T-helper 9 cell (primary cell): ENCODE data around the gene LBP.
"Not testable (repeated sequence)": the region's sequence is repeated elsewhere in the genome, so short reads cannot be mapped to it uniquely, and the experiment has no call there.

Experiments used
- DNase-seq: peaks from one replicate; pipeline ENCODE4 v3.0.0-alpha.2; 2020

Gene LBP

GRCh38 chr20:38321959-38322598 is 24.2 kb upstream of the LBP start:
- no peak for DNase-seq

DNA sequence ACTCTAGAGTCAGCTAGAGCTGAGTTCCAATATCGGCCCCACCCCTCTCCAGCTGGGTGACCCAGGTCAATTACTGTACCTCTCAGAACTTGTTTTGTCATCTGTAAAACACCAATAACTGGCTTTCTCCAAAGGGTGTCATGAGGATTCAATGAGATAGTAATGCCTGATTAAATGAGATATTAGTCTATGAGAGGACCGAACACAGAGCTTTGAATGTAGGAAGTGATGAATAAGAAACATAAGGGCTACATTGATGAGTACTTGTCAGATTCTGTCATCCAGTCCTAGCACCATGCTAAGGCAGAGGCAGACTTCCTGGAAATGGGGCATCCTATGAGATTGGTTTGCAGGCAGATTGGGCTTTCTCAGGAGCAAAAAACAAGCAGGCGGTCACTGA is 22.1 kb upstream of the LBP start:
- no peak for DNase-seq

- no peak for DNase-seq
Measured at GRCh38 chr20:38325167-38325566, 21.1 kb upstream of the LBP start.

DNA sequence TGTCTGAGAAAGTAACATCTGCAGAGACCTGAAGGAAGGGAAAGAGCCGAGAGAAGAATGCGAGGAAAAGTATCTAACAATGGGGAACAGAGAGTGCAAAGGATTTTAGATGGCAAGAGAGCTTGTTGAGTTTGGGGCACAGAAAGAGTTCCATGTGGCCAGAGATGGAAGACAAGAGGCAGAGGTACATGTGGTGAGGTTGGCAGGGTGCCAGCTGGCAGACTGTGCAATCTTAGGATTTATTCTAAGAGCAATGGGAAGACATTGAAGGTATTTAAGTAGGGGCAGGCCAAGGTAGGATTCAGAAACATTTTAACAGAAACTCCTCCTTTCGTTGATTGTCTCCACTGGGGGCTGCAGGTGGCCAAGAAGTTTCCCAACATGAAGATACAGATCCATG is 20.4 kb upstream of the LBP start:
- no peak for DNase-seq

GRCh38 chr20:38326309-38326708 is 20.0 kb upstream of the LBP start:
- DNase-seq, result no peak

GRCh38 chr20:38330638-38331037 is 15.6 kb upstream of the LBP start:
- DNase-seq, result no peak

DNA sequence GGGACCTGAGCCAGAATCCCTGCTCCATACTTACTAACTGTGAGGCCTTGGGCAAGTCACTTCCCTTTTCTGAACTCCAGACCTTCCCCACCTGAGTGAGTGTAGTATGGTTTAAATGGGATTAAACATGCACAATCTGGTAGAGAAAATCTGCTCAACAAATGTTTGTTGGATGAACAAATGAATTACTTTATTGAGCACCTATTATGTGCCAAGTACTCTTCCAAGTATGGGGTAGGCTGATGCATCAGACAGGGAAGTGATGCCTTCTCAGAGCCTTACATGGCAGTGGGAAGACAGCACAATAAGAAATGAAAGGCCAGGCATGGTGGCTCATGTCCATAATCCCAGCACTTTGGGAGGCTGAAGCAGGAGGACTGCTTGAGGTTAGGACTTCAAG is 15.0 kb upstream of the LBP start:
- DNase-seq, result no peak

DNA sequence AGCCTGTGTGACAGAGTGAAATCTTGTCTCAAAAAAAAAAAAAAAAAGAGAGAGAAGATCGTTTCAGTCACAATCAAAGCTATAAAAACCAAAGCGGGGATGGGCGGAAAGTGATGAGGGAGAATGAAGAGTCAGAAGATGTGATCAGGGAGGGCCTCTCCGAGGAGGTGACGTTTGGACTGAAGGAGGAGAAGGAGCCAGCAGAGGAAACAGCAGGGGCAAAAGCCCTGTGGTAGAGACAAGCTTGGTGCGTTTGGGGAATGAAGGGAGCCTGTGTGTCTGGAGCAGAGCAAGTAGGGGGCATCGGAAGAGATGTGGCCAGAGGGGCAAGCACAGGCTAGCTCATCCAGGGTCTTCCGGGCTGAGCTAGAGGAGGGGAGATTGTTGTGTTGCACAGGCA is 14.5 kb upstream of the LBP start:
- no peak for DNase-seq

- no peak for DNase-seq
Measured at GRCh38 chr20:38334016-38334415, 12.3 kb upstream of the LBP start.

- DNase-seq, result no peak
Measured at GRCh38 chr20:38336726-38337125, 9.6 kb upstream of the LBP start.

DNA sequence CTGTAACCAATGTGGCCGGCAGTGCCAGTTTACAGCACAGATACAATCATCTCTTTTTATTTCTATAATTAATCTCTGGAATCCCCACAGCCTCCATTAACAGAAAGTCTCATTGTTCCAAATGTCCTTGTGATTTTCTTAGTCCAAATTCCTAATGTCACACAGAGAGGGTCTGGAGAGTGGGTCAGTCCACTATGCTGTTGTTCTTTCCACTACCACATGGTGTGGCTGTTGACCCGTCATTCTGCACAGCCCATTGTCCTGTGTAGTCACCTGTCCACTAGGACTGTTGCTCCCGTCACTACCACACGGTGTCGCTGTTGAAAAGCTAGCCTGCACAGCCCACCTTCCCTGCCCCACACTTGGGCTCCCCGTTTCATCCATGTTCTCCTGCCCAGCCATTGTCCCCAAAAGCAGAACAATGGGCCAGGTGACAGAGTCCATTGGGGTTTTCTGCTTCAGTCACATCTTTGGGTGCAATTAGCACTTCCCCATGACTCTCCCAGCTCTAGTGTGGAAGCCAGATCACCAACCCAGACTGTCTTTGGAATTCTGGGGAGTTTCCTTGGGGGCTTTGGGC is 8.6 kb upstream of the LBP start:
- DNase-seq, result no peak

GRCh38 chr20:38338849-38339520 is 7.3 kb upstream of the LBP start:
- DNase-seq, result no peak

- DNase-seq, result not testable (repeated sequence)
Measured at GRCh38 chr20:38339521-38339896, 6.8 kb upstream of the LBP start.

- DNase-seq, result no peak
Measured at GRCh38 chr20:38339997-38340396, 6.3 kb upstream of the LBP start.

DNA sequence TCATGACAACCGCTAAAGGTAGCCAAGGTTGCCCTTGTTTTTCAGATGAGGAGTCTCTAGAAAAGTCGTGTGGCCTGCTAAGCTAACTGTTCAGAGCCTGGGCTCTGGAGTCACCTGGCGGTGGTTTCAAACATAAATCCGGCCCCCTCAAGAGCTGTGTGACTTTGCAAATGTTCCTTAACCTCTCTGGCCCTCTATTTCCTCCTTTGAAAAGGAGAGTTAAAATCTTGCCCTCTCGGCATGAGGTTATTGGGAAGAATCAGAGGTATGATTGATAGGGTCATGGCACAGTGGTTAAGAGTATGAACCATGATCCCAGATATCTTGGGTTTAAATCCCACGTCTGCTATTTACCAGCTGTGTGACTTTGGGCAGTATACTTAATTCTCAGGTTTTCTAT is 5.6 kb upstream of the LBP start:
- no peak for DNase-seq

DNA sequence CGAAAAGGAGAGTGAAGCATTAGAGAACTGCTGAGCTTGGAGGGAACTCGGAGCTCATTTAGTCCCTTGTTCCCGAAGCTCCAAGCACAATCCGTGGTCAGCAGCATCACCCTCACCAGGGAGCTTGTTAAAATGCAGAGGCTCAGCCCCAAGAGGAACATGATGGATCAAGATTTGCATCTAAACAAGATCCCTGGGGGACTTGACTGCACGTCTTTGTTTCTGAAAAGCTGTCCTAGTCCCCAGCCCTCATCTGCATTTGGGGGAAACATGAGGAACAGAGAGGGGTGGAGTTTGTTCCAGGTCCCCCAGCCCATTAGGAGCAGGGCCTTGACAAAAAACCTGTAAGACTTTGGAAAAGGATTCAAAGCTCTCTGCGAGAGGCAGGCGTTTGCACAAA is 4.1 kb upstream of the LBP start:
- no peak for DNase-seq

DNA sequence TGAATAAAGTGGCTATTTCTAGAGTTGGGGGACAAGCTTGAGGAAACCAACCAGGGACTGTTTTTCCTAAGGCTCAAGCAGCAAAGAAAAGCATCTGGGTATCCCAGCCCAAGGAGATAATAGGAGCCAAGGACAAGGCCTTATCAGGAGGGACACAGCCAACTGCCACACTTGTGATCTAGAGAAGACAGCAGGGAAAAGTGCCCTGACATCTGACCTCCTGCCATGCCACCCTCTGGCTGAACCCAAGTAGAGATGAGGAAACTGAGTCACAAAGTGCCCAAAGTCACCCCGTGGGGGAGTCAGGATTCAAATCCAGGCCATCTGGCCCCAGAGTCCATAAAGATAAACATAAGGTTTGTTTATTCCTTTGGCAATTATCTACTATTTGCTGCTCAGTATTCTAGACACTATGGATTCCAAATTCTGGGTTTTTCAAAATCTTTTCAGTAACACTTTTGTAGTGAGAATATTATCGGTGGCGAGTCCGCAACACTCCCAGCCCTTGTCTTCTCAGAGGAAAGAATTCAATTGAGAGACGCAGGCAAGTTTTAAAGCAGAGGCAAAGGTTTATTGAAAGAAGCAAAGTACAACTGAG is 3.5 kb upstream of the LBP start:
- DNase-seq, result no peak

GRCh38 chr20:38343311-38344106 is 2.8 kb upstream of the LBP start:
- DNase-seq, result no peak

- no peak for DNase-seq
Measured at GRCh38 chr20:38344107-38344701, 2.1 kb upstream of the LBP start.

DNA sequence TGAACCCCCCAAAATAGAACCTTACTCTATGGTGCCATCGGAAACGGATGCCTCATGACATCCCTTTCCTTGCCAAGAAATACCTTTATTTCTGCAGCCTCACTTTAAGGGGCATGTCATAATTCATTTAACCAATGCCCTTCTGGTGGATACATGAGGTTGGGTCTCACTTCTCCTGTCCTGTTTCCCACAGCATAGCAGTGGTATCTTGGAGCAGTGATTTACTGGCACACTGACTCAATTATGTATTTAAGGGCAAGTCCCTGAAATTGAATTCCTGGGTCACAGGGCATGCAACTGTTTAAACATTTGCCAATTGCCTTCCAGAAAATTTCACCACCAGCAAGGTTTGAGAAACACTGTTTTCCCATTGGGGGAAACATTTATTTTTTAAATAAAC is 639 bp upstream of the LBP start:
- no peak for DNase-seq

DNA sequence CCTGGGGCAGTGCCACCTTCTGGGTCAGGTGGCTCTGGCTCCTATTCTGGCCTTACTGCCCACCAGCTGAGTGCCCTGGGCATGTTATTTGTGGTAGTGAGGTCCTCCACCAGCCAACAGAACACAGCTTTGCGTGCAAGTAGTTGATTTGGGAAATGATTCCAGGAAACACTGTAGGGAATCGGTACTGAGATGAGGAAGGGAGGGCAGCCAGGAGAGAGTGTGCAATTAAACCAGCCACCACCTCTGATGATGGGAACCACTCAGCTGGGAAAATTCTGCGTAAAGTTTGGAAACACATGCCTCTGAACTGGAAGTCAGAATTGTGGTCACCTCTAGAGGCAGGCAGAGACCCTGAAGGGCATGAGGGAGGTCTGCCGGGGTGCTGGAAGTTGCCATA is 459 bp downstream of the LBP start:
- no peak for DNase-seq

DNA sequence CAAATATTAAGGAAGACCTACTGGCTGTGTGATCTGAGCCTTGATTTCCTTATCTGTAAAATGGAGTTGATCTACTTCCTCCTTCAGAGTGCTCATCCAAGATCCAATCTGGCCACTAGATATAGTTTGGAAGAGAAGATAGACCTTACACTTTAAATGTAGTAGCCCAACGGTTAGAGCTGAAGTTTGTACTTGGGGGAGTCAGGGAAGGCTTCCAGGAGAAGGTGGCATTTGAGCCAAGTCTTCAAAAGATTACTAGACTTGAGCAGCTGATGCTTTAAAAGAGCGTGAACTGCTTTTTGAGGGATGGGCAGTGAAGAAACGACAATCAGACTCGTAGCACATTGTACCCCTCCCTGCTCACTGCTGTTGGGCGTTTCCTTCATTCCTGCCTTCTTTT is 3.6 kb downstream of the LBP start:
- no peak for DNase-seq
